ENCODE results near the gene KCNK16. TPM values are rescaled to one million over a fixed set of nuclear protein-coding genes. Genes with fewer than 3 reads are reported as not detected.

The KCNK16 gene
- total RNA-seq, 1 experiment from 2014 or later: not detected

DNA sequence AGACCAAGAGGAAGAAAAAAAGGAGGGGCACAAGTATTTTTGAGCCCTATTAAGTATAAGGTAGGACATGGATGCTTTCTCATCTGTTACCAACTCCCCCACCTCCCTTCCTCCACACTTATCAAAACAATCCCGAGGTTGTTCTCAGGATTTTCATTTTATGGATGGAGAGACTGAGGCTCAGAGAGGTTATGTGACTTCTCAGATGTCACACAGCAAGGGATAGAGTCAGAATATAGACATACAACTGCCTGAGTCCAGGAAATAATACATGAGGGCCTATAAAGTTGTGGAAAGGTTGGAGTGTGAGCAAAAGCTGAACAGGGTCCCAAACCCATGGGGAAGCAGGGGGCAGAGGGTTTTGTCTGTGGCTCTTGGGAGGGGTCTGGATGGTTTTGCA, 27.6 kb downstream of the KCNK16 start:
- in situ Hi-C loops (cut with HindIII; ENCODE audit: low pct_unique_long_range_greater_than_20kb, low sequenced_read_pairs): no loop called here
- CTCF ChIA-PET: interaction anchor here (0.5 kb wide), 1 partner anchor 106 kb away, joined by 3 read pairs; no protein-coding TSS in a partner anchor
- Histone ChIP-seq H3K36me3 (ENCODE audit: control insufficient read depth, insufficient read depth, low read length) (no peaks in the 10 kb centered on the region), H3K27me3 (ENCODE audit: control insufficient read depth, insufficient read depth, low read length) (no peaks in the 10 kb centered on the region; the same call in 1 of the 2 replicates), H3K4me1 (ENCODE audit: control insufficient read depth, insufficient read depth, low read length) (no peaks in the 10 kb centered on the region), H3K27ac (ENCODE audit: low read length) (no peak overlapping the region), H3K4me3 (ENCODE audit: low read depth in 2 of 2, low read length in 2 of 2) (no peak overlapping the region), H3K9me3 (ENCODE audit: control insufficient read depth, insufficient read depth, low read depth, low read length) (no peaks in the 10 kb centered on the region)
- no TSS peak for BruUV-seq (replicated peaks)
- POLR2A ChIA-PET: interaction anchor here (0.6 kb wide), 1 partner anchor 287 kb away, joined by 3 read pairs; no protein-coding TSS in a partner anchor
- ATAC-seq: no peak
- TF ChIP-seq TCF7L2 (IDR thresholded peaks at IDR 0.05; ENCODE audit: low read depth, low read length) (no peak), SIN3A (IDR thresholded peaks at IDR 0.05; ENCODE audit: borderline replicate concordance, insufficient read depth, low read depth, low read length) (no peak)
- DNase-seq (ENCODE audit: low read depth, low spot score): no peak
- intact Hi-C loops (cut with micrococcal nuclease; ENCODE audit: unreplicated experiment): no loop called here

GRCh38 chr6:39294133-39294532, 28.4 kb downstream of the KCNK16 start:
- BruUV-seq (replicated peaks): no TSS peak

More at GRCh38 chr6:39294133-39294532, 28.4 kb downstream of the KCNK16 start:
- H3K4me1 ChIP-seq (ENCODE audit: control insufficient read depth, insufficient read depth, low read length): no peaks in the 10 kb centered on the region
- ChIA-PET POLR2A (no interaction called here), CTCF (no interaction called here)
- DNase-seq (ENCODE audit: low read depth, low spot score) (no peak), ATAC-seq (no peak)
- in situ Hi-C loops (cut with HindIII; ENCODE audit: low pct_unique_long_range_greater_than_20kb, low sequenced_read_pairs): no loop called here
- H3K9me3 ChIP-seq (ENCODE audit: control insufficient read depth, insufficient read depth, low read depth, low read length): no peaks in the 10 kb centered on the region
- TF ChIP-seq POLR2AphosphoS5 (IDR thresholded peaks at IDR 0.05; ENCODE audit: low read depth, low read length): no peak
- no peak for TF ChIP-seq SIN3A (IDR thresholded peaks at IDR 0.05; ENCODE audit: borderline replicate concordance, insufficient read depth, low read depth, low read length)
- TF ChIP-seq, protein P1, sequence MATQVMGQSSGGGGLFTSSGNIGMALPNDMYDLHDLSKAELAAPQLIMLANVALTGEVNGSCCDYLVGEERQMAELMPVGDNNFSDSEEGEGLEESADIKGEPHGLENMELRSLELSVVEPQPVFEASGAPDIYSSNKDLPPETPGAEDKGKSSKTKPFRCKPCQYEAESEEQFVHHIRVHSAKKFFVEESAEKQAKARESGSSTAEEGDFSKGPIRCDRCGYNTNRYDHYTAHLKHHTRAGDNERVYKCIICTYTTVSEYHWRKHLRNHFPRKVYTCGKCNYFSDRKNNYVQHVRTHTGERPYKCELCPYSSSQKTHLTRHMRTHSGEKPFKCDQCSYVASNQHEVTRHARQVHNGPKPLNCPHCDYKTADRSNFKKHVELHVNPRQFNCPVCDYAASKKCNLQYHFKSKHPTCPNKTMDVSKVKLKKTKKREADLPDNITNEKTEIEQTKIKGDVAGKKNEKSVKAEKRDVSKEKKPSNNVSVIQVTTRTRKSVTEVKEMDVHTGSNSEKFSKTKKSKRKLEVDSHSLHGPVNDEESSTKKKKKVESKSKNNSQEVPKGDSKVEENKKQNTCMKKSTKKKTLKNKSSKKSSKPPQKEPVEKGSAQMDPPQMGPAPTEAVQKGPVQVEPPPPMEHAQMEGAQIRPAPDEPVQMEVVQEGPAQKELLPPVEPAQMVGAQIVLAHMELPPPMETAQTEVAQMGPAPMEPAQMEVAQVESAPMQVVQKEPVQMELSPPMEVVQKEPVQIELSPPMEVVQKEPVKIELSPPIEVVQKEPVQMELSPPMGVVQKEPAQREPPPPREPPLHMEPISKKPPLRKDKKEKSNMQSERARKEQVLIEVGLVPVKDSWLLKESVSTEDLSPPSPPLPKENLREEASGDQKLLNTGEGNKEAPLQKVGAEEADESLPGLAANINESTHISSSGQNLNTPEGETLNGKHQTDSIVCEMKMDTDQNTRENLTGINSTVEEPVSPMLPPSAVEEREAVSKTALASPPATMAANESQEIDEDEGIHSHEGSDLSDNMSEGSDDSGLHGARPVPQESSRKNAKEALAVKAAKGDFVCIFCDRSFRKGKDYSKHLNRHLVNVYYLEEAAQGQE (IDR thresholded peaks at IDR 0.05; ENCODE audit: insufficient read depth in 1 of 2, low read depth in 2 of 2, low read length in 1 of 2): no peak
- TF ChIP-seq, protein P2, sequence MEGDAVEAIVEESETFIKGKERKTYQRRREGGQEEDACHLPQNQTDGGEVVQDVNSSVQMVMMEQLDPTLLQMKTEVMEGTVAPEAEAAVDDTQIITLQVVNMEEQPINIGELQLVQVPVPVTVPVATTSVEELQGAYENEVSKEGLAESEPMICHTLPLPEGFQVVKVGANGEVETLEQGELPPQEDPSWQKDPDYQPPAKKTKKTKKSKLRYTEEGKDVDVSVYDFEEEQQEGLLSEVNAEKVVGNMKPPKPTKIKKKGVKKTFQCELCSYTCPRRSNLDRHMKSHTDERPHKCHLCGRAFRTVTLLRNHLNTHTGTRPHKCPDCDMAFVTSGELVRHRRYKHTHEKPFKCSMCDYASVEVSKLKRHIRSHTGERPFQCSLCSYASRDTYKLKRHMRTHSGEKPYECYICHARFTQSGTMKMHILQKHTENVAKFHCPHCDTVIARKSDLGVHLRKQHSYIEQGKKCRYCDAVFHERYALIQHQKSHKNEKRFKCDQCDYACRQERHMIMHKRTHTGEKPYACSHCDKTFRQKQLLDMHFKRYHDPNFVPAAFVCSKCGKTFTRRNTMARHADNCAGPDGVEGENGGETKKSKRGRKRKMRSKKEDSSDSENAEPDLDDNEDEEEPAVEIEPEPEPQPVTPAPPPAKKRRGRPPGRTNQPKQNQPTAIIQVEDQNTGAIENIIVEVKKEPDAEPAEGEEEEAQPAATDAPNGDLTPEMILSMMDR (IDR thresholded peaks at IDR 0.05): no peak
- no peak for TF ChIP-seq TCF7L2 (IDR thresholded peaks at IDR 0.05; ENCODE audit: low read depth, low read length)
- H3K36me3 ChIP-seq (ENCODE audit: control insufficient read depth, insufficient read depth, low read length): no peaks in the 10 kb centered on the region
- no peak overlapping the region for H3K27ac ChIP-seq (ENCODE audit: low read length)
- intact Hi-C loops (cut with micrococcal nuclease; ENCODE audit: unreplicated experiment): no loop called here
- no peak overlapping the region for H3K4me3 ChIP-seq (ENCODE audit: low read depth in 2 of 2, low read length in 2 of 2)
- H3K27me3 ChIP-seq (ENCODE audit: control insufficient read depth, insufficient read depth, low read length): no peaks in the 10 kb centered on the region; the same call in 1 of the 2 replicates
